ENCODE data around the gene AKAP13. TPM values are rescaled to one million over a fixed set of nuclear protein-coding genes. Genes with fewer than 3 reads are reported as not detected.

The AKAP13 gene
- total and polyA plus RNA-seq, 2 of the 13 experiments (the other 11 are each of a cell fraction or from before 2014, with no cell fraction given) = 6.7 to 27.1 TPM

GRCh38 chr15:85708402-85708941 lies 328.1 kb downstream of the AKAP13 start (continued):
- TF ChIP-seq ZNF788 (CRISPR knock-in tag; IDR thresholded peaks at IDR 0.05; ENCODE audit: borderline replicate concordance) (no peak), ZNF224 (CRISPR knock-in tag; IDR thresholded peaks at IDR 0.05) (no peak), ATF5 (CRISPR knock-in tag; IDR thresholded peaks at IDR 0.05; ENCODE audit: low read depth) (no peak), NR2F6 (IDR thresholded peaks at IDR 0.05) (peak; percentile 43), NR2F6 (CRISPR knock-in tag; IDR thresholded peaks at IDR 0.05) (peak; percentile 46; the same call in 1 of the 2 replicates), TAF15 (IDR thresholded peaks at IDR 0.05; ENCODE audit: low read depth, low read length, poor library complexity, severe bottlenecking) (no peak), ZUFSP (CRISPR knock-in tag; IDR thresholded peaks at IDR 0.05; ENCODE audit: borderline replicate concordance) (no peak), THAP11 (CRISPR knock-in tag; IDR thresholded peaks at IDR 0.05) (no peak), ZNF746 (CRISPR knock-in tag; IDR thresholded peaks at IDR 0.05) (no peak), ZNF318 (CRISPR knock-in tag; IDR thresholded peaks at IDR 0.05) (no peak), KLF9 (CRISPR knock-in tag; IDR thresholded peaks at IDR 0.05; ENCODE audit: low read depth) (no peak), ERF (CRISPR knock-in tag; IDR thresholded peaks at IDR 0.05) (no peak), SIN3B (IDR thresholded peaks at IDR 0.05; ENCODE audit: low read length) (no peak), ZNF333 (CRISPR knock-in tag; IDR thresholded peaks at IDR 0.05; ENCODE audit: borderline replicate concordance) (no peak), ZNF12 (CRISPR knock-in tag; IDR thresholded peaks at IDR 0.05) (no peak), ZNF335 (CRISPR knock-in tag; IDR thresholded peaks at IDR 0.05) (no peak), JUND (CRISPR knock-in tag; IDR thresholded peaks at IDR 0.05) (no peak), AGO2 (optimal IDR thresholded peaks at IDR 0.05; ENCODE audit: low read depth, low read length) (no peak), ZNF576 (CRISPR knock-in tag; IDR thresholded peaks at IDR 0.05) (no peak), HCFC1 (IDR thresholded peaks at IDR 0.05; ENCODE audit: low read depth, low read length) (no peak), ATM (IDR thresholded peaks at IDR 0.05; ENCODE audit: borderline replicate concordance) (no peak)
